ENCODE measurements around the gene LSAMP.

DNA sequence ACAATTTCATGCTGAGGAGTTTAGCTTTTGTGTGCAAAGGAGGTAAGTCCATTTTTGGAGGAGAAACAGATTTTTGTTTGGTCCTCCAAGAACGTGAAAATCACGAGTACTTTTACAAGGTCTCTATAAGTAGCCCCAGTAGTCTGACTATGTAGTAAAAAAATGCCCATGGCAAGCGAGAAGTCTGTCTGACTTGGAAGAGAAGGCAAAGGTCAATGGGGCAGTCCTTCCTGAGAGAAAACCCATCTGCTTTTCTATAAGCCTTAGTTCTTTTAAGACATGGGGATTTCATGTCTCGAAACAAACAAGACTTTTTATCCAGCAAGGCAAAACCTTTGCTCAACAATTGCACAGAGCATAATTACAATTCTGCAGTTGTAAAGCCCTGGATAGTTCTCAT lies 638.8 kb downstream of the LSAMP start:
- TF ChIP-seq KDM1A (IDR thresholded peaks at IDR 0.05) (no peak), RFX7 (CRISPR knock-in tag; IDR thresholded peaks at IDR 0.05) (no peak), CHD4 (IDR thresholded peaks at IDR 0.05; ENCODE audit: insufficient read depth, insufficient replicate concordance, low read depth, low read length, poor library complexity, severe bottlenecking) (no peak), SMC3 (conservative IDR thresholded peaks at IDR 0.05; ENCODE audit: insufficient read depth, low read depth, low read length) (no peak)
